Measurements from ENCODE around the gene HILPDA. TPM values are rescaled to one million over a fixed set of nuclear protein-coding genes. Genes with fewer than 3 reads are reported as not detected.
"Not testable (repeated sequence)": the region's sequence is repeated elsewhere in the genome, so short reads cannot be mapped to it uniquely, and the experiment has no call there.

The HILPDA gene
- total RNA-seq, 1 donor from 2014 or later = 12.4 TPM

DNA sequence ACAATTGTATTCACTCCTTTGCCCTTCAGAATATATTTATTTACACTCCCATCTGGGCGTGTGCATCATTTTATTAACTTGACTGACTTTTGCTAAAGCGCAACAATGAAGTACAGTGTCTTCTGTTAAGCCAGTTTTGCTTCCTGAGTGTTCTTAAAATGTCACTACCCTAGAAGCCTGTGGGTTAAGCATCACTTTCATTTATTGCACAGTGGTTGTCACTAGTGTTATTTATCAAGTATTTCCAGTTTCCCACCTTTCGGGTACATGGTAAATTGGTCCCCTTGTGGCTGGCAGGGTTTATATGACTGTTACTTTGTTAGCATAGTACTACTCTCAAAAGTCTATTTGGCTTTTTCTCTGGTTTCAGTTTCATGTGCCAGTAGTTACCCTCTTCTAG is 3.3 kb downstream of the HILPDA start:
- peak overlapping the region; percentile 64 for H3K4me3 Mint-ChIP-seq (ENCODE audit: unreplicated experiment)
- Histone ChIP-seq H3K4me2 (ENCODE audit: low read length) (peak overlapping the region; percentile 23), H3K4me3 (ENCODE audit: insufficient read depth, low read depth, low read length) (no peak overlapping the region), H3K79me2 (ENCODE audit: insufficient read depth, low read length) (peaks cover 53% of the 10 kb centered on the region), H2AFZ (ENCODE audit: low read depth, low read length) (no peak overlapping the region), H3K4me1 (ENCODE audit: insufficient read depth, low read length) (peaks cover 16% of the 10 kb centered on the region), H3K9ac (ENCODE audit: low read length) (no peak overlapping the region), H3K27me3 (ENCODE audit: insufficient read depth, low read length) (no peaks in the 10 kb centered on the region), H3K9me3 (ENCODE audit: insufficient read depth, low read depth, low read length) (no peaks in the 10 kb centered on the region), H4K20me1 (ENCODE audit: insufficient read depth, low read length) (peaks cover 49% of the 10 kb centered on the region), H3K36me3 (ENCODE audit: insufficient read depth, low read length) (peaks cover 7% of the 10 kb centered on the region), H3K27ac (ENCODE audit: low read depth, low read length) (no peak overlapping the region)
- H3K27me3 Mint-ChIP-seq (ENCODE audit: low read depth, unreplicated experiment) = no peaks in the 10 kb centered on the region
- peaks cover 8% of the 10 kb centered on the region for H3K4me1 Mint-ChIP-seq (ENCODE audit: low read depth, unreplicated experiment)
- H3K9me3 Mint-ChIP-seq (ENCODE audit: unreplicated experiment) = peaks cover 3% of the 10 kb centered on the region
- no peak overlapping the region for H3K27ac Mint-ChIP-seq (ENCODE audit: unreplicated experiment)
- TF ChIP-seq, protein P1, sequence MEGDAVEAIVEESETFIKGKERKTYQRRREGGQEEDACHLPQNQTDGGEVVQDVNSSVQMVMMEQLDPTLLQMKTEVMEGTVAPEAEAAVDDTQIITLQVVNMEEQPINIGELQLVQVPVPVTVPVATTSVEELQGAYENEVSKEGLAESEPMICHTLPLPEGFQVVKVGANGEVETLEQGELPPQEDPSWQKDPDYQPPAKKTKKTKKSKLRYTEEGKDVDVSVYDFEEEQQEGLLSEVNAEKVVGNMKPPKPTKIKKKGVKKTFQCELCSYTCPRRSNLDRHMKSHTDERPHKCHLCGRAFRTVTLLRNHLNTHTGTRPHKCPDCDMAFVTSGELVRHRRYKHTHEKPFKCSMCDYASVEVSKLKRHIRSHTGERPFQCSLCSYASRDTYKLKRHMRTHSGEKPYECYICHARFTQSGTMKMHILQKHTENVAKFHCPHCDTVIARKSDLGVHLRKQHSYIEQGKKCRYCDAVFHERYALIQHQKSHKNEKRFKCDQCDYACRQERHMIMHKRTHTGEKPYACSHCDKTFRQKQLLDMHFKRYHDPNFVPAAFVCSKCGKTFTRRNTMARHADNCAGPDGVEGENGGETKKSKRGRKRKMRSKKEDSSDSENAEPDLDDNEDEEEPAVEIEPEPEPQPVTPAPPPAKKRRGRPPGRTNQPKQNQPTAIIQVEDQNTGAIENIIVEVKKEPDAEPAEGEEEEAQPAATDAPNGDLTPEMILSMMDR (IDR thresholded peaks at IDR 0.05; ENCODE audit: insufficient read depth, low read depth, low read length) = no peak
- TF ChIP-seq EZH2 (IDR thresholded peaks at IDR 0.05; ENCODE audit: insufficient read depth, low read length) = no peak
- DNase-seq (ENCODE audit: low read depth) (no peak), FAIRE-seq (no peak)
- H3K36me3 Mint-ChIP-seq (ENCODE audit: low read depth, unreplicated experiment) = peaks cover 15% of the 10 kb centered on the region

DNA sequence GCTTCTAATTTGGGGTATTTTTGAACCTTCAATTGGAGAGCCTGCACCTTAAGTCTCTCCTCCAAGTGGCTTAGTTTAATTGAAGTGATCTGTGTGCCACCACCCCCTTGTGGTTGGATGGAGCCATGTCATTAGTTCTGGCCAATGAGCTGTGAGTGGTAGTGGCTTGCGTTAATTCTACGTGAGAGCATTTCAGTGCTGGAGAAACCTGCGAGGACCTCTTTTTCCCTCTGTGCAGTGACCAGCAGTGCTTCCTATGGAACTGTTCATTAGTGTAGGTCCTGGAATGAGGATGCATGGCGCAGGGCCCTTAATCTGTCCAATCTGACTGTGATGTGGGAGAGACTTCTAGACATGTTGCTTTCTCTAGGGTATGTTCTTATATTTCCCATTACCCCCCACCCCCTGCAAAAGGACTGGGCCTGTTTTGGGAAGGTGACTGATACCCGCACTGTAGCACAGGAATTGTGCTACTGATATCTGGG is 3.8 kb downstream of the HILPDA start:
- H3K9me3 Mint-ChIP-seq (ENCODE audit: unreplicated experiment) = peaks cover 3% of the 10 kb centered on the region
- no peak overlapping the region for H3K9ac ChIP-seq (ENCODE audit: low read length)
- H3K36me3 ChIP-seq (ENCODE audit: insufficient read depth, low read length) = peaks cover 7% of the 10 kb centered on the region
- TF ChIP-seq EZH2 (IDR thresholded peaks at IDR 0.05; ENCODE audit: insufficient read depth, low read length) = no peak
- TF ChIP-seq, protein P1 (IDR thresholded peaks at IDR 0.05; ENCODE audit: insufficient read depth, low read depth, low read length) = peak; percentile 78
- no peaks in the 10 kb centered on the region for H3K27me3 ChIP-seq (ENCODE audit: insufficient read depth, low read length)
- peak; percentile 52 for DNase-seq (ENCODE audit: low read depth)
- no peak overlapping the region for H3K27ac ChIP-seq (ENCODE audit: low read depth, low read length)
- H3K36me3 Mint-ChIP-seq (ENCODE audit: low read depth, unreplicated experiment) = peaks cover 15% of the 10 kb centered on the region
- no peak overlapping the region for H3K4me2 ChIP-seq (ENCODE audit: low read length)
- H4K20me1 ChIP-seq (ENCODE audit: insufficient read depth, low read length) = peaks cover 49% of the 10 kb centered on the region
- no peak for FAIRE-seq
- H3K4me3 ChIP-seq (ENCODE audit: insufficient read depth, low read depth, low read length) = no peak overlapping the region
- H3K27me3 Mint-ChIP-seq (ENCODE audit: low read depth, unreplicated experiment) = no peaks in the 10 kb centered on the region
- peaks cover 11% of the 10 kb centered on the region for H3K4me1 ChIP-seq (ENCODE audit: insufficient read depth, low read length)
- H2AFZ ChIP-seq (ENCODE audit: low read depth, low read length) = no peak overlapping the region
- peak overlapping the region; percentile 64 for H3K4me3 Mint-ChIP-seq (ENCODE audit: unreplicated experiment)
- H3K4me1 Mint-ChIP-seq (ENCODE audit: low read depth, unreplicated experiment) = peaks cover 8% of the 10 kb centered on the region
- peaks cover 53% of the 10 kb centered on the region for H3K79me2 ChIP-seq (ENCODE audit: insufficient read depth, low read length)
- H3K9me3 ChIP-seq (ENCODE audit: insufficient read depth, low read depth, low read length) = no peaks in the 10 kb centered on the region
- H3K27ac Mint-ChIP-seq (ENCODE audit: unreplicated experiment) = no peak overlapping the region

DNA sequence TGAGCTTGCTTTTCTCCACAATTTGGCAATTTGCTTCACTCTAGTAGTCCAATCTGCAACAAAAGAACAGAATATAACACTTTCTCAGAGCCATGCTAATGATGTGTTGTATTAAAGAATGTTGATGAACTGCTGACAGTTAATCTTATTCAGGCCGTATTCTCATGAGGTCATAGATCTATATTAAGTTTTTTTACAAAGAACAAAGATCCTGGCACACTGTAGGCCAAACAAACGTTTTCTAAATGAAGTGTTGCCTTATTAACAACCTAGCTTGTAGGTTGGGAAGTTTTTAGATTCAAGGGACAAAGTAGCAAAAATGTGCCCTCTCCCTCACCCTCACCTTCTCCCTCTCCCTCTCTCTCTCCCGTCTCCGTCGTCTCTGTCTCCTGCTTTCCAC is 6.8 kb downstream of the HILPDA start:
- H3K9me3 Mint-ChIP-seq (ENCODE audit: unreplicated experiment) = peaks cover 3% of the 10 kb centered on the region
- peaks cover 12% of the 10 kb centered on the region for H3K36me3 Mint-ChIP-seq (ENCODE audit: low read depth, unreplicated experiment)
- FAIRE-seq (no peak), DNase-seq (ENCODE audit: low read depth) (no peak)
- Histone ChIP-seq H3K9me3 (ENCODE audit: insufficient read depth, low read depth, low read length) (no peaks in the 10 kb centered on the region), H3K4me1 (ENCODE audit: insufficient read depth, low read length) (peaks cover 2% of the 10 kb centered on the region), H4K20me1 (ENCODE audit: insufficient read depth, low read length) (peaks cover 42% of the 10 kb centered on the region), H2AFZ (ENCODE audit: low read depth, low read length) (no peak overlapping the region), H3K27me3 (ENCODE audit: insufficient read depth, low read length) (no peaks in the 10 kb centered on the region), H3K79me2 (ENCODE audit: insufficient read depth, low read length) (peaks cover 36% of the 10 kb centered on the region), H3K4me3 (ENCODE audit: insufficient read depth, low read depth, low read length) (no peak overlapping the region), H3K9ac (ENCODE audit: low read length) (no peak overlapping the region), H3K27ac (ENCODE audit: low read depth, low read length) (no peak overlapping the region), H3K4me2 (ENCODE audit: low read length) (no peak overlapping the region), H3K36me3 (ENCODE audit: insufficient read depth, low read length) (peaks cover 7% of the 10 kb centered on the region)
- H3K27me3 Mint-ChIP-seq (ENCODE audit: low read depth, unreplicated experiment) = no peaks in the 10 kb centered on the region
- peaks cover 5% of the 10 kb centered on the region for H3K4me1 Mint-ChIP-seq (ENCODE audit: low read depth, unreplicated experiment)
- no peak for TF ChIP-seq EZH2 (IDR thresholded peaks at IDR 0.05; ENCODE audit: insufficient read depth, low read length)
- TF ChIP-seq, protein P1 (IDR thresholded peaks at IDR 0.05; ENCODE audit: insufficient read depth, low read depth, low read length) = no peak
- H3K4me3 Mint-ChIP-seq (ENCODE audit: unreplicated experiment) = no peak overlapping the region
- no peak overlapping the region for H3K27ac Mint-ChIP-seq (ENCODE audit: unreplicated experiment)

DNA sequence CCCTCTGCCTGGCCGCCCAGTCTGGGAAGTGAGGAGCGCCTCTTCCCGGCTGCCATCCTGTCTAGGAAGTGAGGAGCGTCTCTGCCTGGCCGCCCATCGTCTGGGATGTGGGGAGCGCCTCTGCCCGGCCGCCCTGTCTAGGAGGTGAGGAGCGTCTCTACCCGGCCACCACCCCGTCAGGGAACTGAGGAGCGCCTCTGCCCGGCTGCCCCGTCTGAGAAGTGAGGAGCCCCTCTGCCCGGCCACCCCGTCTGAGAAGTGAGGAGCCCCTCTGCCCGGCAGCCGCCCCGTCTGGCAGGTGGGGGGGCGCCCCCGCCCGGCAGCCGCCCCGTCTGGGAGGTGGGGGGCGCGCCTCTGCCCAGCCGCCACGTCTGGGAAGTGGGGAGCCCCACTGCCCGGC is 7.7 kb downstream of the HILPDA start:
- not testable (repeated sequence) for H3K4me3 Mint-ChIP-seq (ENCODE audit: unreplicated experiment); H3K27ac Mint-ChIP-seq (ENCODE audit: unreplicated experiment); H3K36me3 ChIP-seq (ENCODE audit: insufficient read depth, low read length); H3K4me3 ChIP-seq (ENCODE audit: insufficient read depth, low read depth, low read length); H3K27me3 ChIP-seq (ENCODE audit: insufficient read depth, low read length); H3K27me3 Mint-ChIP-seq (ENCODE audit: low read depth, unreplicated experiment); H3K4me1 ChIP-seq (ENCODE audit: insufficient read depth, low read length); H3K9me3 Mint-ChIP-seq (ENCODE audit: unreplicated experiment); H3K36me3 Mint-ChIP-seq (ENCODE audit: low read depth, unreplicated experiment); H3K4me2 ChIP-seq (ENCODE audit: low read length); DNase-seq (ENCODE audit: low read depth); H3K9me3 ChIP-seq (ENCODE audit: insufficient read depth, low read depth, low read length); H3K9ac ChIP-seq (ENCODE audit: low read length); H3K27ac ChIP-seq (ENCODE audit: low read depth, low read length); H3K4me1 Mint-ChIP-seq (ENCODE audit: low read depth, unreplicated experiment); FAIRE-seq; H2AFZ ChIP-seq (ENCODE audit: low read depth, low read length)
- H3K79me2 ChIP-seq (ENCODE audit: insufficient read depth, low read length) = peaks cover 27% of the 10 kb centered on the region
- H4K20me1 ChIP-seq (ENCODE audit: insufficient read depth, low read length) = peaks cover 33% of the 10 kb centered on the region
